AG10803 (cell line): ENCODE results near the gene BOD1L2.
A peak's percentile ranks its signal among the peaks of the same experiment; 100 is the strongest.

Experiments used
- DNase-seq: peaks from one replicate; pipeline ENCODE4 v3.0.0; 2010; ENCODE audit warnings: low read depth
- H3K4me3 ChIP-seq: 2 replicates; pipeline ENCODE4 v1.5.1; 2011; ENCODE audit warnings: mild to moderate bottlenecking, low read length, control low read depth
- TF ChIP-seq, protein P1 (sequence below): conservative IDR thresholded peaks from 2 replicates; pipeline ENCODE4 v1.5.1; 2011; ENCODE audit warnings: mild to moderate bottlenecking, low read length, control low read depth, inconsistent platforms

BOD1L2 gene

DNA sequence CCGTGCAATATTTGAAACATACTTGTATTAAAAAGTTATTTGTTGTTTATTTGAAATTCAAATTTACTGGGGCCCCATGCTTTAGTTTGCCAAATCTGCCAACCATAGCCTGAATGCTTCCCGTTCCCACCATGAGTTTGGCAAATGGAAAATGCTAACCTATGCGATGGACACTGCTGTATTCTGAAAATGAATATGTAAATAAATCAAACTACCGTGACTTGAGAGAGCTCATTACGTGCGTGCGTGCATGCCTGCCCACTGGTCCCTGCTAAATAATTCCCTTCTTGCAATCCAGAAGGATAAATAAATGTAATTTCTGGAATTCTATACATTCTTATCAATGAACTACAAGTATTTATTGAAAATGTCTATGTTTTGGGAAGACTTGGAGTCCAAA is 3.2 kb downstream of the BOD1L2 start:
- DNase-seq = no peak
- no peak overlapping the region for H3K4me3 ChIP-seq
- TF ChIP-seq, protein P1, sequence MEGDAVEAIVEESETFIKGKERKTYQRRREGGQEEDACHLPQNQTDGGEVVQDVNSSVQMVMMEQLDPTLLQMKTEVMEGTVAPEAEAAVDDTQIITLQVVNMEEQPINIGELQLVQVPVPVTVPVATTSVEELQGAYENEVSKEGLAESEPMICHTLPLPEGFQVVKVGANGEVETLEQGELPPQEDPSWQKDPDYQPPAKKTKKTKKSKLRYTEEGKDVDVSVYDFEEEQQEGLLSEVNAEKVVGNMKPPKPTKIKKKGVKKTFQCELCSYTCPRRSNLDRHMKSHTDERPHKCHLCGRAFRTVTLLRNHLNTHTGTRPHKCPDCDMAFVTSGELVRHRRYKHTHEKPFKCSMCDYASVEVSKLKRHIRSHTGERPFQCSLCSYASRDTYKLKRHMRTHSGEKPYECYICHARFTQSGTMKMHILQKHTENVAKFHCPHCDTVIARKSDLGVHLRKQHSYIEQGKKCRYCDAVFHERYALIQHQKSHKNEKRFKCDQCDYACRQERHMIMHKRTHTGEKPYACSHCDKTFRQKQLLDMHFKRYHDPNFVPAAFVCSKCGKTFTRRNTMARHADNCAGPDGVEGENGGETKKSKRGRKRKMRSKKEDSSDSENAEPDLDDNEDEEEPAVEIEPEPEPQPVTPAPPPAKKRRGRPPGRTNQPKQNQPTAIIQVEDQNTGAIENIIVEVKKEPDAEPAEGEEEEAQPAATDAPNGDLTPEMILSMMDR = no peak

DNA sequence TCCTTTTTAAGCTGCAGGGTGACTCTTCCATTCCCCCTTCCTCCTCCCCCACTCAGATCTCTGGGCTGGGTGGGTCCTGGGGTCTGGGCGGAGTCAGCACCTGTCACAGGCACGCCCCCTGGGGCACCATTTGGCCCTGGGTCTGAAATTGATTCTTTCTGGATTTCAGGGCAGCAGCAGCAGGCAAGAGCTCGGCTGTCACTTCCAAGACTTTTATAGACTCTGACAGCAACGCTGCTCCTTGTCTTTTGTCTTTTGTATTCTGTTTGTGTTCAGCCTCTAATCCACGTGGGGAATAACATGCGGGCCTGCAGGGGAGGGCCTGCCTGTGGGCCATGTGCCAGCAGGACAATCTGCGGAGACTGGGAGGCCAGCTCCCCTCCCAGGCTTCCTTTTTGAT is 3.9 kb downstream of the BOD1L2 start:
- no peak for DNase-seq
- TF ChIP-seq, protein P1 = no peak

DNA sequence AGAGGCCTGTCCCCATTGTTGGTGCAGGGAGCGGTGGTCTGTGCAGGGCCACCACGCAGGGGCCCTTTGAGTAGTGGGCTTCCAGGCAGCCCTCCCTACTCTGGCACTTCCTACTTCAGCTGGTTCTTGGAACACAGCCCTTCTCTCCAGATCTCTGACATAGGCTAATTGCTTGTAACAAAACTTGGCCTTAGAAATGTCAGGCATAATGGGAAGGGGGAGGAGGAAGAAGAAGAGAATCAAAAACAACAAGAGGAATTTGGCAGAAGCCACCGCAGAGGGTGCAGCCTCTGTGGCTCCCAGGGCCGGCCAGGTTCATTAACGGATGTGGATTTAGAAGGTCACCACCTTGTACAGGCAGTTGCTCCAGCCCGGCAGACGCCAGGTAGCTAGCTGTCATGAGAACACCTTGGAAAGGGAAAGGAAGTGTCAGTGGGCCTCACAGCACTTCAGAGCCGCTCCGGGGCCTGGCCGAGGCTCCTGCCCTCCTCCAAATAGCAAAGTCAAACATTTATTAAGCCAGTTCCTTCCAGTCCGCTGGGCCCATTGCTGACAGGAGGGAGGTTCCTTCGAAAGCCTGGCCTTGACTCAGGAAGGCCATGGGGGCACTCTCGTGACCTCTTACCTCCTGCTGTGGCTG is 7.4 kb downstream of the BOD1L2 start:
- TF ChIP-seq, protein P1 = no peak
- H3K4me3 ChIP-seq = no peak overlapping the region
- DNase-seq = no peak

More for the DNA sequence above, 3.9 kb downstream of the BOD1L2 start:
- H3K4me3 ChIP-seq = no peak overlapping the region

DNA sequence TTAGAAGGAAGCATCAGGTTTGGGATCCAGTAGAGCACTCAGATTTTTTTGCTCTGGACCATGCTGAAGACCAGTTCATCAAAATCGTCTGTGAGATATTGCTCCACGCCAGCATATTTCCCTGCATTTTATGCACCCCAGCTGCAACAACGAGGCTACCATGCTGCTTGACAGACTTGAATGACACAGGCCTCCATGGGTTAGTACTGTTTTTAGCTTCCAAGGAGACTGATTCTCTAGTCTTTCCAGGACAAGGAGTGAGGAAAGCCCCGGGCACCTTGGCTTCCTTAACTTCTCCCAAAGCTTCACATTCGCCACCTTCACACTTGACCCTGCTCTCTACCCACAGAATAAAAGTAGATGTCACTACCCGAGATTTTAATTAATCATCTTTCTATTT is 17.5 kb downstream of the BOD1L2 start:
- TF ChIP-seq, protein P1 = no peak
- no peak overlapping the region for H3K4me3 ChIP-seq
- no peak for DNase-seq

DNA sequence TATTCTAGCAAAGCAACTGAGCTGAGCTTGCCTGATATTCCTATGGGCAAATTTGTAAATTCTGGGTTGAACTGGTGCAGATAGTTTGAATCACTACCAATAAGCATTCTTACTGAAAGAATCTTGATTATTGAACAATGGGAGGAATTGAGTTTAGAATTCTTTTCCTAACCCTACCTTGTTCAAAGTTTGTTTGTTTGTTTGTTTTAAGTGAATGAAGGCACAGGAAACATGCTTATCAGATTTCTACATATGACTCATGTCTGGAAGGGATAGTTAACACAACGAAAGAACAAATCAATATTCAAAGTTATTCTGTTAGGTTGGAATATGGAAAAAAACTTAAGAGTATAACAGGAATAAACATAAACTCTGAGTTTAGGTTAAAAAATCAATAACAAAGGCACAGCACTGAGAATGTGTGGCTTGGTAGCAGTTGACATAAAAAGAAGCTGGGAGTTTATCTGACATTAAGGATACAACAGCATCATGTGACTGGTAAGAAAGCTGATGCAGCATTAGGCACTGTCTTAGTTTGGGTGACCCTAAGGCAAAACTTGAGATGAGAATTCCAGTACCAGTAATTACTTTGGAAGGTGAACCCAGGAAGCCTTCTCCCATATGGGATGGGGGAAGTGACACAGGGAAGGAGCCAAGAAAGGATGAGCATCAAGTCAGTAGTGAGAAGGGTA is 20.9 kb downstream of the BOD1L2 start:
- DNase-seq = no peak
- TF ChIP-seq, protein P1 = no peak
- H3K4me3 ChIP-seq = no peak overlapping the region

DNA sequence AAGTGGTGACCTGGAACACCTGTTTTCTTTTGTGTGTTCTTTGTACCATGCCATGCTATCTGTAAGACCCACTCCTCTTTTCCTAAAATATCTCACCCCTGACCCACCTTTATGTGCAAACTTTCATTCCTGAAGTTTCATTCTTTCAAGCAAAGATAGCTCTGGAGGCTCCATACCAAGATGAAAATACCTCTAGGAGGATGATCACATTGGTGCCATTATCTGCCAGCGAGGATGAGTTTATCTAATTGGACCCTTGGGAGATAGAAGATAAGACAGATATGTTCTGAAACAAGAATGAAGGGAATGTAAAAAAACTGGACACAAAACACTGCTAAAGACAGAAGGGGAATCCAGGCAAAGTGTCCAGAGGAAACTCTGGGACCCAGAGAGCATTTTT is 24.1 kb downstream of the BOD1L2 start:
- no peak overlapping the region for H3K4me3 ChIP-seq
- no peak for DNase-seq
- TF ChIP-seq, protein P1 = no peak

DNA sequence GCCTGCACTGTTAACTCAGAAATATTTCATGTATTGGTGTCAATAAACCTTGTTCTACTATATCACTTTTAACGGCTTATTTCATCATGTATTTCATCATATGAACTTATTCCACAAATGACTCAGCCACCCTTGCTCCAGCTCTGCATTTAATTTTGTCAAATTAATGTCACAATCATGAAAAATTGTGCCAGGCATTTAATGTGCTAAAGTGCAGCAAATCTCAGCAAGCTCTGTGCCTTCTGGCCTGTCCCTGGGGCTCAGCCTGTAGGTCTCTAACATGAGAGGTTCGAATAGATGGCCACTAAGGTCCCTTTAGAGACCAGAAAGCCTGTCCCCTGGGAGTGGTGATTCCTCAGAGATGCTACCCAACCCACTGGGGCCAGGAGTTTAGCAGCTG is 28.6 kb downstream of the BOD1L2 start:
- TF ChIP-seq, protein P1 = no peak
- DNase-seq = peak; percentile 3
- no peak overlapping the region for H3K4me3 ChIP-seq
